GM18519 (cell line): ENCODE data around the gene ZMYND15.

ENCODE experiments used
- ATAC-seq: cut with Tn5 transposase; IDR thresholded peaks from one replicate; pipeline ENCODE4 v1.9.1; 2021; ENCODE audit warnings: mild to moderate bottlenecking, moderate library complexity; ENCODE audit not compliant: unreplicated experiment, low FRiP score

ZMYND15 gene

DNA sequence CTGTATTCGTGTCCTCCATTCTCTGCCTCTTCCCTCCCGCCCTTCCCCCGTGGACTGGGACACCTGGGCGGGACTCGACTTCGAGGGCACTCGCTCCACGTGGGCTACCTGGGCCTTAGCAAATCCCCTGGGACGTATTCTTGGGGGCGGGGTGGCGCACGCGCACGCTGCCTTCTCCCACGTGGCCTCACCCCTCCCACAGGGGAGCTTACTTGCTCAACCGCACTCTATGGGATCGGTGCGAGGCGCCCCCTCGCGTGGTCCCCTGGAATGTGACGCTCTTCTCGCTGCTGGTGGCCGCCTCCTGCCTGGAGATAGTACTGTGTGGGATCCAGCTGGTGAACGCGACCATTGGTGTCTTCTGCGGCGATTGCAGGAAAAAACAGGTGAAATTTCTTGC lies 43.0 kb downstream of the ZMYND15 start:
- no peak for ATAC-seq

GRCh38 chr17:4785311-4786105 lies 45.9 kb downstream of the ZMYND15 start:
- no peak for ATAC-seq

- no peak for ATAC-seq
These were observed 46.5 kb downstream of the ZMYND15 start, which contains the start of gene VMO1 for GRCh38 chr17:4786106-4786511. VMO1 (minus strand) TSS chr17:4786364; CDS start chr17:4786352, 12 bp downstream.

- no peak for ATAC-seq
These were observed 46.9 kb downstream of the ZMYND15 start for GRCh38 chr17:4786516-4786915.

DNA sequence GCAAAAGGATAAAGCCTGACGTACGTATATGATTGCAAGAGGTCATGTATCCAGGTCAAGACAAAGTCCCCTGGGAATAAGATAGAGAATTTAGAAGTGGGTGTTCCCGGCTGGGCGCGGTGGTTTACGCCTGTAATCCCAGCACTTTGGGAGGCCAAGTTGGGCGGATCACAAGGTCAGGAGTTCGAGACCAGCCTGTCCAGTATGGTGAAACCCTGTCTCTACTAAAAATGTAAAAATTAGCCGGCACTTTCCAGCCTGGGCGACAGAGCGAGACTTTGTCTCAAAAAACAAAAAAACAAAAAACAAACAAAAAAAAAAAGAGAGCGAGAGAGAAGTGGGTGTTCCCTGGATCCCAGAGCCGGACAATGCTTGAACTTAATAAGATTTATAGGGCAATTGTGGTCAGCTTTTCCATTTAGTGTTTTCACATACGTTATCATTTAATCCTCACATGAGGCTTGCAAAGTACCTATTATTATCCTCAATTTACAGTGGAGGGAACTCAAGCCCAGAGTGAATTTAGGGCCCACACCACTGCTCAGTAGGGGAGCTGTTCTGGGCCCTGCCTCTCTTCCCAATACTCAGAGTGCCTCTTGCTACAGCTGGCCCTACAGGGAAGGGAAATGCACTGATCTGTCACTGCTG lies 48.6 kb downstream of the ZMYND15 start:
- ATAC-seq, result no peak

DNA sequence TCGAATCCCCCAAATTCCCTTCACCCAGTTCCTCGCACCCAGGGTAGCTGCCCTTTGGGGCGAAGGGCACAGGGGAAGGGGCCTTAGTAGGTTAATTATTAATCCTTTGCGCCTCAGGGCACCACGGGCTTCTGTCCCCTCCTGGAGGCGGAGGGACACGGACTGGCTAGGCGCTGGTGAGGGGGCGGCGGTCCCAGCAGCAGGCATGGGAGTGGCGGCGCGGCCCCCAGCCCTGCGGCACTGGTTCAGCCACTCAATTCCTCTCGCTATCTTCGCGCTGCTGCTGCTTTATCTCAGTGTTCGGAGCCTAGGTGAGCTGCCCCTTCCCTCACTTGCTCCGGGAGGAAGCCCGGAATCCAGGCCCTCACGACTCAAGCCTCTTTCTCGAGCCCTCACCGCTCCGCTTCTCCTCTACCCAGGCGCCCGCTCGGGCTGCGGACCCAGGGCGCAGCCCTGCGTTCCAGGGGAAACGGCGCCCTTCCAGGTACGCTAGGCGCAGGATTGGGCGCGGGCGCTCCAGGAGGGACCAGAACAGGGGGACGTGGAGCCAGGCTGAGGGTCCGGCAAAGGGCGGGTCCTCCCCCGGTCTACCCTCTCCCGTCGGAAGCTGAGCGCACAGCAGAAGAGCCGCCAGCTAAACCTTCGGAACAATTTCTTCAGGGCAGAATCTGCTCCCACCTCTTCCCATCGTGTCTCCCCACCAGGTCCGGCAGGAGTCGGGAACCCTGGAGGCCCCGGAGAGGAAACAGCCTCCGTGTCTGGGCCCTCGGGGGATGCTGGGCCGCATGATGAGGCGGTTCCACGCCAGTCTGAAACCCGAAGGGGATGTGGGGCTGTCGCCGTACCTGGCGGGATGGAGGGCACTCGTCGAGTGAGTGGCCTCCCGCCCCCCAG lies 49.4 kb downstream of the ZMYND15 start, which contains the start of gene GLTPD2:
Gene GLTPD2, plus strand, starts transcription at position 158 of the 894 bp plus-strand sequence. Its CDS starts 48 bp downstream, at position 206.
- no peak for ATAC-seq

DNA sequence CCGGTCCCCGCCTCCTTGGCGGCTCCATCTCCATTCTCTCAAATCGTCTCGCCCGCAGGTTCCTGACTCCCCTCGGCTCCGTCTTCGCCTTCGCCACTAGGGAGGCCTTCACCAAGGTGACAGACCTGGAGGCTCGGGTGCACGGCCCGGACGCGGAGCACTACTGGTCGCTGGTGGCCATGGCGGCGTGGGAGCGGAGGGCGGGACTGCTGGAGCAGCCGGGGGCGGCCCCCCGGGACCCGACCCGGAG lies 50.0 kb downstream of the ZMYND15 start:
- ATAC-seq, result no peak

DNA sequence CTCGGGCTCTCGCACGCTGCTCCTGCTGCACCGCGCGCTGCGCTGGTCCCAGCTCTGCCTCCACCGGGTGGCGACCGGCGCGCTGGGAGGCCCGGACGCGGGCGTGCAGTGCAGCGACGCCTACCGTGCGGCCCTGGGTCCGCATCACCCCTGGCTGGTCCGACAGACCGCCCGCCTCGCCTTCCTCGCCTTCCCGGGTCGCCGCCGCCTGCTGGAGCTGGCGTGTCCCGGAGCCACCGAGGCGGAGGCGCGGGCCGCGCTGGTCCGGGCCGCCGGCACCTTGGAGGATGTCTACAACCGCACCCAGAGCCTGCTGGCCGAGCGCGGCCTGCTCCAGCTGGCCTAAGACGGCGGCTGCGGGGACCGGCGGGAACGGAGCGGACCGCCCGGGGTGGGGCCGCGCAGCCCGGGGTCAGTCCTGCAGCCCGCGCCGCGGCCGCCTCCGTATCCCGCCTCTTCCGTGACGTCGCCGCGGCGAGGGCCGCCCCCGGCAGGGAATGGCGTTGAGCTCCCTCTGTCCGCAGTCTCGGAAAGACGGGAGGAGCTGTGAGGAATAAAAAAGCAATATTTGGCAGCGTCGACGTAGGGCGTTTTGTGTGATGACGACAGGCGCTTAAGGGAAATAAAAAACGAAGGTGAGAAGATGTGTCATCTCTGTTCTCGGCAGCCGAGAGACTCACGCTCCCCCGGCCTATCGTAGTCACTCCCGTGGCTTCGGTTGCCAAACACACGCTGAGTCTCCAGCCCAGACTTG lies 50.5 kb downstream of the ZMYND15 start:
- no peak for ATAC-seq

GRCh38 chr17:4790705-4791088 lies 51.1 kb downstream of the ZMYND15 start:
- no peak for ATAC-seq

- ATAC-seq, result no peak
These were observed 55.5 kb downstream of the ZMYND15 start for GRCh38 chr17:4795168-4795567.
